HG03045 (cell line): ENCODE data around the gene JTB.
"Not testable (repeated sequence)": the region's sequence is repeated elsewhere in the genome, so short reads cannot be mapped to it uniquely, and the experiment has no call there.

Experiments
- ATAC-seq: cut with Tn5 transposase; IDR thresholded peaks from one replicate; pipeline ENCODE4 v1.9.1; 2021; ENCODE audit warnings: mild to moderate bottlenecking, moderate library complexity; ENCODE audit not compliant: unreplicated experiment

Gene JTB

DNA sequence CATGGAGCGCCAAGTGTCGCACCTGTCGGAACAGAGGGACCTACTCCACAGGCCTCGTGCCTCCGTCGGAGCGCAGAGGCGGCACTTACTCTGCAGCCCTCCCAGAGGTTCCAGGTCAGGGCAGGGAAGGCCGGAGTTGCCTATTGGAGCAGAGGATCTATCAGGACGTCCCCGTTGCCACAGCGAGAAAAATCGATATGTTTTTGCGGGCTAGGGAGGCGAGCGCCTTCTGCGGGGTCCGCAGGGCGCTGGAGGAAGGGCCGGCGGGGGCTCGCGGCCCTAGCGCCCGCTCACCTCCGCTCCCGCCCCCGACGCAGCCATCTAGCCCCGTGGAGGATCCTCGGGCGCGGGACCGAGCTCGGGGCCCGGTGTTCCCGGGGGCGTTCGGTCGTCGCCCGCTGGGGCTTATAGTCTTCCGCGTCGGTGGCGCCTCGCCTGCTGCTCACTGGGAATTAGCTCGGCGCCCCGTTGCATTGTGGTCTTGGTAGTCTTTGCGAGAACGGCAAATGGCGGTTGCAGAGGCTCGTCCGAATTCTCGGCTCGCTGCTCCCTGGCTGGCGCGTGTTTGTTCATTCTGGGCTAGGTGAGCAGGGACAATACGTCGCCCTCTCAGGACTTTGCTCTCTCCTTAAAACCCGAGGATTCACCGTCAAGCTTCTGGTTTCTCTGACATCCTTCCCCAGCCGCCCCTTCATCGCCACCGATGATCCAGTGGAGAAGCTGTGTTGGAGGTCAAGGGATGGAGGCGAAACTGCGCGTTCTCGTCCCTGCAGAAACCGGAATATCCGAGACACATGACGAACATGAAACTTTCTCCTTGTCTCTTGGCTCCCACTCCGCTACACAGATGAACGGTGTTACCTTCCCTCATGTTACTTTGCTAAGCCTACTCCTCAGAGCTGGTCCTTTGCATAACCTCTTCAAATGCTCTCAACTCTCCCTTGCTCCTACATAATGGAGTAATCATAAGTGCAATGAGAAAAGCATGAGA, at the start of gene JTB:
Gene JTB, minus strand, starts transcription at position 425 of the 991 bp plus-strand sequence. Its CDS starts 422 bp downstream, at position 3.
- peak; percentile 71 for ATAC-seq

DNA sequence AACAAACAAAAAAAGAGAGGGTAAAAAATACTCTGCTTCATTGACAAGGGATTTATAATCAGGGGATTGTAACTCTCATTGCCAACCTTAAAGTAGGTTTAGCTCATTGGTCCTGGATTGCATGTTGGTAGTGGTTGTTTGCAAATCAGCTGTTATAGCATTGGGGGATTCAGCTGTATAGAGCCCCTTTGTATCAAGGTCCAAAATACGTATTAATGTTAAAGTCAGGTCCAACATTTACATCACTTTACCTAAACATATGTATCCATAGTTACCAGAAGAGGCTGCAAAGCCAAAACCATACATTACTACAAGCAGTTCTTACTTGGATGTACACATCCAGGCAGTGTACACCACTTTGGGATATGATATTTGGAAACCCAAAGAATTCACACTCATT, 42.5 kb upstream of the JTB start:
- ATAC-seq: no peak

DNA sequence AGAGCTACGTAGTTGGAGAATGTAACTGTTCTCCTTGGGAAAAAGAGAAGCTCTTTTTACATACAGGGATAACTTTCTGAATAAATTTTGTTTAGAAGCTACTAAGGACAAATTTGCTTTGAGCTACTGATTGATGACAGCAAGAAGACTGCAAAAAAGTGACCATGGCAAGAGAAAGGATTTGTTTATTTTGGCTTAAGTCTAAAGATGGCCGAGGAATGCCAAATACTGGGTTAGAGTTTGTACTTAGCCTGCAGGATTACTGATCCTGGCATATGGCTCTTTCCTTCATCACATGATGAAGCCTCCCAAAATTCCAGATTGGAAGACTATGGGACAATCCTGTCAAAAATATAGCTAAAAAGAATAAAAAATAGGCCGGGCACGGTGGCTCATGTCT, 41.8 kb upstream of the JTB start:
- ATAC-seq: no peak

DNA sequence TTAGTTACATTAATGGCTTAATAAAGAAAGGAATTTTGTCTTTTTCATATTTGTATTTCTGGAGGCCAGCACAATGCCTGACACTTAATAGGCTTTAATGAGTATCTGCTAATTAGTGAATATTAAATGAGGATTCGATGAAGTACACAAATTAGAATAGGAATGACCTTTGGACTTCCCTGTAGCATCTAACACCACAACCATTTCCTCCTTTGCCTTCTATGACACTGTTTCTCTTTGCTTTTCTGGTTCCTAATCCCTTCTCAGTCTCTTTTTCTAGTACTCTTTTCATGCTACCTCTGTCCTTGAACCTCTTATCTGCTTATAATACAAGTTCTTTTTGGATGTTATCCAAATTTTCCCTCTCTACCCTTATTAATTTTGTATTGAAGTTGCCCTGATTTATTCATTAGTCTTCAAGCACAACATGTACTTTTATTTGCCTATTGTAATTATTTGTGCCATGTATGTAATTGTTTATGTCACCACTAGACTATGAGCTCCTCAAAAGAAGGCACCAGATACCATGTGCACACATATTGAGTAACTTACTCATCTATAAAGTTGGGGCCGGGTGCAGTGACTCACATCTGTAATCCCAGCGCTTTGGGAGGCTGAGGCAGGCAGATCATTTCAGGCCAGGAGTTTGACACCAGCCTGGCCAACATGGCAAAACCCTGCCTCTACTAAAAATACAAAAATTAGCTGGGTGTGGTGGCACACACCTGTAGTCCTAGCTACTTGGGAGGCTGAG, 36.9 kb upstream of the JTB start:
- ATAC-seq: no peak

DNA sequence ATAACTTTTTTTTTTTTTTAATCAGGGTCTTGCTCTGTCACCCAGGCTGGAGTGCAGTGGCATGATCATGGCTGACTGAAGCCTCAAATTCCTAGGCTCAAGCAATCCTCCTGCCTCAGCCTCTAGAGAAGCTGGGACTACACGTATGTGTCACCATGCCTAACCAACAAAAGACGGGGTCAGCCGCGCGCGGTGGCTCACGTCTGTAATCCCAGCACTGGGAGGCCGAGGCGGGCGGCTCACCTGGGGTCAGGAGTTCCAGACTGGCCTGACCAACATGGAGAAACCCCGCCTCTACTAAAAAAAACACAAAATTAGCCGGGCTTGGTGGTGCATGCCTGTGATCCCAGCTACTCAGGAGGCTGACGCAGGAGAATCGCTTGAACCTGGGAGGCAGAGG, 35.1 kb upstream of the JTB start:
- ATAC-seq: not testable (repeated sequence)

DNA sequence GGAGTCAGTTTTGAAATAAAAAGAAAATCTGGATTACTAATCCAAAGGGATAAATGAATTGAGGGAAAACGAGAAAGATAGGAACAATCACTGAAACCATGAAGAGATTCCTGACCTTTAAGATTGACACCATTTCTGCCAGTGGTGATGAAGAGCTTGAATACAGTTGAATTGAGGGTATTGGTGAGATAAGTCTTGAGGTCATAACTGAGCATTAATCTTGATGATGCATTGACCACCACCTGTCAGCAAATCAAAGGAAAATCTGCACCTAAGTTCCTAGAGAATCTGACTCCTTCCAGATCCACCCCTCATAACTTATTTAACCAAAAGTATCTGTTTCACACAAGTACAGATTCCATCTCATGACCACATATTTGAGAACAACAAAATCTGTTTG, 34.7 kb upstream of the JTB start:
- no peak for ATAC-seq

DNA sequence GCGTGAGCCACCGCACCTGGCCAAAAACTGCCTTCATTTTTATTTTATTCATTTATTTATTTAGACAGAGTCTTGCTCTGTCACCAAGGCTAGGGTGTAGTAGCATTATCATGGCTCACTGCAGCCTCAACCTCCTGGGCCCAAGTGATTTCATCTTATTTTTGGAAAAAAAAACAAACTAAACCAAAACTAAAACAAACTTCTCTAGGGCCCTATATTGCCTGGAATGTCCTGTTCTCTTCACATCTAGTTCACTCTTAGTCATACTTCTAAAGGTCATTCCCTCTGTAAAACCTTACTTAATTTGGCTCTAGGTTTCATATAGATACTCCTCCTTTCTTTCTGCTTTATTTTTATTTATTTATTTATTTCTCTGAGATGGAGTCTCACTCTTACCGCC, 28.7 kb upstream of the JTB start:
- no peak for ATAC-seq

DNA sequence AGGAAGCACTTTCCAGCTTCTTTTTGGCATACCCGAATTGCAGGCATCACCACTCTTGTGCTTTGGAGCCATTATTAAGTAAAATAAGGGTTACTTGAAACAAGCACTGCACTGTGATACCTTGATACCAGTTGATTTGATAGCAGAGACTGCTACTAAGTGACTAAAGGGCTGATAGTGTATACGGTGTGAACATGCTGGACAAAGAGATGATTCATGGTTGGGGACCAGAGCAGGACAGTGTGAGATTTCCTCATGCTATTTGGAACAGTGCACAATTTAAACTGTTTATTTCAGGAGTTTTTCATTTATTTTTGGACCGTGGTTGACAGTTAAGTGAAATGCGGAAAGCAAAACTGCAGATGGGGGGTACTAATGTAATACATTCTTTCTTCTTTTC, 22.9 kb upstream of the JTB start:
- no peak for ATAC-seq

DNA sequence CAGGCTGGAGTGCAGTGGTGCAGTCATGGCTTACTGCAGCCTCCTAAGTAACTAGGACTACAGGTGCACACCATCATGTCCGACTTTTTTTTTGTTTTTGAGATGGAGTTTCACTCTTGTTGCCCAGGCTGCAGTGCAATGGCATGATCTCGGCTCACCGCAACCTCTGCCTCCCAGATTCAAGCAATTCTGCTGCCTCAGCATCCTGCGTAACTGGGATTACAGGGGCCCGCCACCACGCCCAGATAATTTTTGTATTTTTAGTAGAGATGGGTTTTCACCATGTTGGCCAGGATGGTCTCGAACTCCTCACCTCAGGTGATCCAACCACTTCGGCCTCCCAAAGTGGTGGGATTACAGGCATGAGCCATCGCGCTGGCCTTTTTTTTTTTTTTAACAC, 19.4 kb upstream of the JTB start:
- ATAC-seq: not testable (repeated sequence)

DNA sequence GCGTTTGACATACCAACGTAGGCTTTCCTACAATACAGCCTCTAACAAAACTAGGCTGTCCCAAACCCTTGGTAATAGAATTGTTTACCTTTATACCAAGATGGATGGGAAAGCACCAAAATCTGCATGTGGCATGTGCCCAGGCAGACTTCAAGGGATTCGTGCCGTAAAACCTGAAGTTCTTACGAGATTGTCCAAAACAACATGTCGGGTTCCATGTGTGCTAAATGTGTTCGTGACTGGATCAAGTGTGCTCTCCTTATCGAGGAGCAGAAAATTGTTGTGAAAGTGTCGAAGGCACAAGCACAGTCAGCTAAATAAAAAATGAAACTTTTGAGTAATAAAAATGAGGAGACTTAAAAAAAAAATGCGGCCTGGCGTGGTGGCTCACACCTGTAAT, 18.2 kb upstream of the JTB start:
- ATAC-seq: no peak

DNA sequence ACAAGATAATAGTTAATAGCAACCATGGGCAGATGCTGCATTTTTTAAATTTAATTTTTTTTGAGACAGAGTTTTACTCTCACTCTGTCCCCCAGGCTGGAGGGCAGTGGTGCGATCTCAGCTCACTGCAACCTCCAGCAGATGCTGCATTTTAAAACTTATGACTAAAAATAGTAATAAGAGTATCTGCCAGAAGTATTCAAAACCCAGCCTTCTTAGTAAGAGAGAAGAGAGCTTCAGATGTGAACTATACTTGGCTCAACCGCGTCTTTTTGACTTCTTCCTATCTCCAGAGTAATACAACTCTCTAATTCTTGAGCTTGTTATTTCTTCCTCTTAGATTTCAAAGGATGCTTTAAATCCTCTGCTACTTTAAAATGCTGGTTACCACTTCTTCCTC, 17.7 kb upstream of the JTB start:
- no peak for ATAC-seq

DNA sequence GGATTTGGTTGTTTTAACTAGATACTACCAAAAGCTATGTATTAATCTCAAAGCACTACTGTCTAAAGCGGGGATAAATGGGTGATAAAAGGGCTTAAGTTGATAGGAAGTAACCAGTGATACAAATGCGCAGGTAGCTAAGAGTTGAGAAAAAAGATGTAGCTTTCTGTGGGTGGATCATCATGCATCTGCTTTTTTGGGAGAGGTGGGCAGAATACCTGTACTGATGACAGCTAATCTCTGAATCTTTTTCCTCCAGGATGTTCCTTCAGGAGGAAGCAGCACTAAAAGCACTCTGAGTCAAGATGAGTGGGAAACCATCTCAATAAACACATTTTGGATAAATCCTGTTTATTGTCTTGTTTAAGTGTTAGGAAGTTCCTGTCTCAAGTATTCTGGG, 14.3 kb upstream of the JTB start:
- no peak for ATAC-seq

DNA sequence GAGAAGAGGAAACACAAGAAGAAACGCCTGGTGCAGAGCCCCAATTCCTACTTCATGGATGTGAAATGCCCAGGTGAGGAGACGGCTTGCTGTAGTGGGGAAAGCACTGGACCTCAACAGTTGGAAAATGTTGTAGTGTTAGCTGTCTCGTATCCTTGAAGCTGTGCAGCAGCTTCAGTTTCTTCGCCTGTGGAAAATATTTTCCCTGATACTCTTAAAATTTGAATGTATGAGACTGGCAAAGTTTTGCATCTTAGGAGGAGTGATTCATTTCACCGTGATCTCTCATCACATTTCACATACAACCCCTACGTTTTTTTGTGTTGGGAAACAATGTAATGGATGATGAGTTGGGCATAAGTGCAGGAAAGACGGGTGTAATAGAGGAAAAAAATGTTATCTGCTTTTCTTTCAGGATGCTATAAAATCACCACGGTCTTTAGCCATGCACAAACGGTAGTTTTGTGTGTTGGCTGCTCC, 13.7 kb upstream of the JTB start:
- no peak for ATAC-seq

DNA sequence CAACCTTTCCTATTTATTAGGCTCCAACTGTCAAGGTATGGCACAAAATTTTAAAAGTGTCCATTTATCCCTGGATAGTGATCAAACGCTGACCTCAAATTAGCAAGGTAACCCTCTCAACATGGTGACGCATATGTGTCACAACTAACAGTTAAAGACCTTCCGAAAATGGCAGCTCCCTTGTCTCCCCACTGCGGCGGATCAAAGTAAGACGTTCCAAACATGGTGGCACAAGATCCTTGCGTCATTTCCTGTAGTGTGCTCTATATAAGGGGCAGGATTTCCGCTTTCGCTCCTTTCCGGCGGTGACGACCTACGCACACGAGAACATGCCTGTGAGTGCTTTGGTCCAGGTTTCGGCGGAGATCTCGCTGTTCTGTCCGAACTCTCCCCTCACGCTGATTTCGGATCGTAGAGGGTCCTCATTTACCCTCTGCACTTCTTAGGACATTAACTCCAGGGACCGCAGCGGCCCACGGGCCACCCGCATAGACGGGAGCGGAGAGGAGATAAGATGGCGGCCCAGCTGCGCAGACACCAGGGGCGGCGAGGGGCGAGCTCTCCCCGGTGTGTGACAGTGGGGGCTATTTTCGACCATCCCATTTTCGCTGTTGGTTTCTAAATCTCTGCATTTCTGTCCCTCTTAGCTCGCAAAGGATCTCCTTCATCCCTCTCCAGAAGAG, 13.1 kb upstream of the JTB start, which contains the start of gene RPS27:
Gene RPS27, plus strand, starts transcription at position 295 of the 683 bp plus-strand sequence. Its CDS starts 35 bp downstream, at position 330.
- ATAC-seq: peak; percentile 70

DNA sequence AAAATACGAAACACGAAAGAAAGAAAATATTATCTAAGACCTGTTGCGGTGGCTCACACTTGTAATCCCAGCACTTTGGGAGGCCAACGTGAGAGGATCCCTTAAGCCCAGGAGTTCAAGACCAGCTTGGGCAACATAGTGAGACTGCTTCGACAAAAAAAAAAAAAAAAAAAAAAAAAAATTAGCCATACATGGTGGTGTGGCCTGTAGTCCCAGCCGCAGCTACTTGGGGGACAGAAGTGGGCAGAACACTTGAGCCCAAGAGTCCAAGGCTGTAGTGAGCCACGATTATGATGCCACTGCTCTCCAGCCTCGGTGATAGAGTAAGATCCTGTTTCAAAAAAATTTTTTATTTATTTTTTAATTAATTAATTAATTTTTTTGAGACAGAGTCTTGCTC, 10.1 kb upstream of the JTB start:
- no peak for ATAC-seq

DNA sequence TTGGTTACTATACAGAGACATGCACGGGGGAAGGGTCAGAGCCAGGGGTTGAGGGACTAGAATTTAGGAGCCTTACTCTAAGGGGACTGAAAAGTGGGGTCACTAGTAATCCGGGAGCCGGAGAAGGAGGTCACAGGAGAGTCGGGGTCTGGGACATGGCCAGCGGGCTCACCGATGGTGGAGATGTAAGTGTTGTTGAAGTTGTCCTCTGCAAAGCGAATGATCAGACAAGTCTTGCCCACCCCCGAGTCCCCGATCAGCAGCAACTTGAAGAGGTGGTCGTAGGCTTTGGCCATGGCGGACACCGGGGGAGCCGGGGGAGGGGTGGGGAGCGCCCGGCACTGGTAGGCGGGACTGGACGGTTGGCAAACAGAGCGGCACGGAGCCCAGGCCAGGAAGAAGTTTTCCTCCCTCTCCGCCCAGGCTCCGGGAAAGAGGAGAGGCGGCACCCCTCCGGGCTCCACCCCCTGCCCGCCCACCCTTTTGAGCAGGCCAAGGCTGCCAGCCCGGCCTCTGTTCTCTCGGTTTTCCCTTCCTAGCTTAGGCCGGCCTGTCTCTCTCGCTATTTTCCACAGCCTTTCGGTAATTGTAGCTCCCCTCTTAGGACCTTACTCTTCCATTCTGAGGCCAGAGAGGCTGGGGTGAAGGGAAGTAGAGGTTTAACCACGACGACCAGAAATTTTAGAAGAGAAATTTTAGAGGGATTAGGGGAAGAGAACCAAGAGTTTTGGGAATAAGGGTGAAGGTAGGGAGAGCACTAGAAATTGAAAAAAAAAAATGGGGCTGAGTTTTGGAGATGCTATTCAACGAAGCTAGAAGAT, 8.7 kb upstream of the JTB start, which contains the start of gene RAB13:
Gene RAB13, minus strand, starts transcription at position 399 of the 821 bp plus-strand sequence. Its CDS starts 103 bp downstream, at position 296.
- ATAC-seq: no peak

DNA sequence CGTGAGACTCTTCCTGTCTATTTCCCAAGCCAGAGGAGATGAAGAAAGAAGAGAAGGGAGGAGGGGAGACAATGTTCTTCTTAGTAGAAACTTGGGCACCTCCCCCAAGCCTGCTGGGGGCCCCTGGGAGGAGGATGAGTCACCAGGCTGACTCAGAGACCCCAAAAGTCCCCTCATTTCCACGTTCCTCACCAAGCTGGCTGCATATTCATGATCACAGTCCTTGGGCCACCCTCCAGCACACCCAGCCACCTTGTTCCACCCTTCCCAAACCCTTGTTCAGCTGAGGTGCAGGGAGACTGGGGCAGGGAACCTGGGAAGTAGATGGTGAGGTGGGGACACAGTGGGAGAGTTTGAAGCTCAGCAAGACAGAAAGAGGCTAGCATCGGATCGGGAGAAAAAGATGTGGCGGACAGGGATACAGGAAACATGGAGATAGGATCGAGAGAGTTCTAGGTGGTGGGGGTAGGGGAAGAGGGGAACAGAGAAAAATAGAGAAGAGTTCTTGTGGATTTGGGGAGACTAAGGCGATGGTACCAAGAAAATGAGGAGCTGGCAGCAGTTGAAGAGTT, 8.0 kb upstream of the JTB start:
- ATAC-seq: no peak

DNA sequence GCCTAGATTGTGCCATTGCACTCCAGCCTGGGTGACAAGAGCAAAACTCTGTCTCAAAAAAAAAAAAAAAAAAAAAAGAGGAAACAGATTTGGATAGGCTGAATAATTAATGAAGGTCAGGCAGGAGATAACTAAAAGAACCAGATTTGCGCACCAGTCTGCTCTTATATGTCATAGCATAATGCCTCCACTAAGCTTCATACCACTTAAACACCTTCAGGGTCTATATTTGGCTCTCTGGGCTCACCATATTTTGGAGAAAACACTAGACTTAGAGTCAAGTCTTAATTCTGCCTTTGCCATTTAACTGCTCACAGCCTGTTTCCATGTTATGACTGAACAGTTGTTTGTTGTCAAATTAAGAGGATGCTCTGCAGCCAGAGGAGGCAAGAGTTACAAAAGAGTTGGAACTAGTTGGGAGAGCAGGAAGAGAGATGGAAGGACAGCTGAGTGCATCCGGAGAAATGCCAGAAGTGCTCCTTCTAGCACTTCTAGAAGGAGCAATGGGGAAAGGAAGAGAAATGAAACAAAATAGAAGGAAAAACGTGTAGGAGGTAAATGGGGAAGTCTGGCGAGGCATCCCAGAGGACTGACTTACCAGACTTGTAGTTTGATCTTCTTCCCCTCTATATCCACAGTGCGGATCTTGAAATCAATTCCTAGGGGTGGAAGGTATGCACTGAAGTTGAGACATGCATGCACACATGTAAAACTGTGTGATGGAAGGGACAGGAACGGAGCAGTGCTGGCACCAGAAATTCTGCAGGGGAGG, 6.8 kb upstream of the JTB start:
- ATAC-seq: no peak

DNA sequence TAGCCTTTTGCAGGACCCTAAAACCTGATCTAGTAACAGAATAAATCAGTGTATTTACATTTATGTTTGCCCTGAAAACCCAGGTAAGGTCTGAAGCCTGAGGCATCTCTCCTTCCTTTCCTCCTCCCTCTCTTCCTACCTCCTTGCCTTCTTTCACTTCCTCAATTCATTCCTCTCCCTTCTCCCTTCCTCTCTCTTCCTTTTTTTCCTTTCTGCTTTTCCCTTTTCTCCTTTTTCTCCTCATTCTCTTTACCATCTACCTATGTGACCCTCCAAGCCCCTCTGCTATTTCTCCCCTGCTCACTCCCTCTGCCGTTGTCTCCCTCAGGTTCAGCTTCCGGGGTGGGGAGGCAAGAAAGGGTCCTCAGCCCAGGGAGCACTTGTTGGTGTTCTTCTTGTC, 4.3 kb upstream of the JTB start:
- not testable (repeated sequence) for ATAC-seq
